Activated B cell treated with CpG ODN at 0.5 μM for 24 hours (primary cell): ENCODE results near the gene LAMTOR3. TPM values are rescaled to one million over a fixed set of nuclear protein-coding genes. Genes with fewer than 3 reads are reported as not detected.

Experiments used
- ATAC-seq: fragments of 200-7000 bp; cut with Tn5 transposase; one replicate; pipeline ENCODE4 v1.10.0; 2021; ENCODE audit warnings: low read depth, mild to moderate bottlenecking, moderate library complexity
- CTCF ChIA-PET: fragments of 350-600 bp; sonication (Branson Sonifier 250); formaldehyde crosslinking; loops from one replicate; lab custom pipeline; 2021; ENCODE audit warnings: antibody characterized with exemption; lab: Charles Lee
- POLR2A ChIA-PET: fragments of 350-600 bp; sonication (Branson Sonifier 250); formaldehyde crosslinking; loops from one replicate; lab custom pipeline; 2021; ENCODE audit warnings: antibody characterized with exemption; lab: Charles Lee
- DNase-seq: peaks from one replicate; pipeline ENCODE4 v3.0.0; 2022
- H3K27ac Mint-ChIP-seq: one replicate; pipeline ENCODE4 v1.8.0; 2020; ENCODE audit warnings: mixed read lengths
- H3K27me3 Mint-ChIP-seq: one replicate; pipeline ENCODE4 v1.8.0; 2021; ENCODE audit warnings: mixed read lengths
- H3K36me3 Mint-ChIP-seq: one replicate; pipeline ENCODE4 v1.8.0; 2021; ENCODE audit warnings: low read depth, mixed read lengths
- H3K4me1 Mint-ChIP-seq: one replicate; pipeline ENCODE4 v1.8.0; 2021; ENCODE audit warnings: mixed read lengths
- H3K4me3 Mint-ChIP-seq: one replicate; pipeline ENCODE4 v1.8.0; 2020; ENCODE audit warnings: mild to moderate bottlenecking, mixed read lengths
- H3K9me3 Mint-ChIP-seq: one replicate; pipeline ENCODE4 v1.8.0; 2020; ENCODE audit warnings: mixed read lengths
- CTCF ChIP-seq: fragments of 200-600 bp; IDR thresholded peaks from one replicate; pipeline ENCODE4 v1.8.0; 2022; ENCODE audit warnings: antibody characterized with exemption, mild to moderate bottlenecking
- intact Hi-C: fragments of 100-400 bp; cut with micrococcal nuclease; formaldehyde crosslinking; loops from one replicate; pipeline ENCODE4 v1.15.1; 2024
- total RNA-seq: library from RNA; stranded (reverse); gene quantifications from 2 replicates; pipeline ENCODE4 v1.2.3, GENCODE V29; 2022

Gene LAMTOR3
- total RNA-seq, 1 donor from 2014 or later: 23.8 TPM

GRCh38 chr4:99921174-99921573, 26.9 kb upstream of the LAMTOR3 start:
- POLR2A ChIA-PET: interaction anchor here (1.3 kb wide), 1 partner anchor 28 kb away, joined by 4 read pairs; no protein-coding TSS in a partner anchor
- no peak for TF ChIP-seq CTCF
- no peaks in the 10 kb centered on the region for H3K27me3 Mint-ChIP-seq
- H3K36me3 Mint-ChIP-seq: peaks cover 61% of the 10 kb centered on the region
- H3K9me3 Mint-ChIP-seq: peaks cover 7% of the 10 kb centered on the region
- no peak overlapping the region for H3K27ac Mint-ChIP-seq
- H3K4me1 Mint-ChIP-seq: no peaks in the 10 kb centered on the region
- no peak overlapping the region for H3K4me3 Mint-ChIP-seq
- intact Hi-C loops: no loop called here
- ATAC-seq: no peak
- no peak for DNase-seq
- CTCF ChIA-PET: no interaction called here

- H3K4me3 Mint-ChIP-seq: no peak overlapping the region
- no peak for ATAC-seq
- POLR2A ChIA-PET: no interaction called here
- H3K4me1 Mint-ChIP-seq: no peaks in the 10 kb centered on the region
- intact Hi-C loops: no loop called here
- H3K9me3 Mint-ChIP-seq: peaks cover 7% of the 10 kb centered on the region
- no peak for TF ChIP-seq CTCF
- H3K27me3 Mint-ChIP-seq: no peaks in the 10 kb centered on the region
- CTCF ChIA-PET: no interaction called here
- no peak overlapping the region for H3K27ac Mint-ChIP-seq
- H3K36me3 Mint-ChIP-seq: peaks cover 64% of the 10 kb centered on the region
- DNase-seq: no peak
These were observed 24.4 kb upstream of the LAMTOR3 start for GRCh38 chr4:99918656-99919055.

- H3K9me3 Mint-ChIP-seq: peaks cover 7% of the 10 kb centered on the region
These were observed 23.3 kb upstream of the LAMTOR3 start for GRCh38 chr4:99917575-99917974.

GRCh38 chr4:99915449-99915848, 21.2 kb upstream of the LAMTOR3 start:
- ATAC-seq: no peak
- Mint-ChIP-seq H3K27me3 (no peaks in the 10 kb centered on the region), H3K27ac (no peak overlapping the region), H3K4me1 (no peaks in the 10 kb centered on the region), H3K9me3 (peaks cover 7% of the 10 kb centered on the region), H3K4me3 (no peak overlapping the region), H3K36me3 (peaks cover 69% of the 10 kb centered on the region)
- ChIA-PET CTCF (no interaction called here), POLR2A (no interaction called here)
- TF ChIP-seq CTCF: no peak
- no peak for DNase-seq
- intact Hi-C loops: no loop called here

More at GRCh38 chr4:99917575-99917974, 23.3 kb upstream of the LAMTOR3 start:
- POLR2A ChIA-PET: no interaction called here
- CTCF ChIA-PET: no interaction called here
- Mint-ChIP-seq H3K4me3 (no peak overlapping the region), H3K4me1 (no peaks in the 10 kb centered on the region), H3K36me3 (peaks cover 68% of the 10 kb centered on the region), H3K27me3 (no peaks in the 10 kb centered on the region), H3K27ac (no peak overlapping the region)
- ATAC-seq (no peak), DNase-seq (no peak)
- intact Hi-C loops: no loop called here
- no peak for TF ChIP-seq CTCF

- no peak for DNase-seq
- no peak for ATAC-seq
- H3K27me3 Mint-ChIP-seq: no peaks in the 10 kb centered on the region
These were observed 771 bp upstream of the LAMTOR3 start for GRCh38 chr4:99894998-99895397.

More at GRCh38 chr4:99894998-99895397, 771 bp upstream of the LAMTOR3 start:
- no peak for TF ChIP-seq CTCF
- H3K4me1 Mint-ChIP-seq: peaks cover 26% of the 10 kb centered on the region
- H3K9me3 Mint-ChIP-seq: no peaks in the 10 kb centered on the region
- H3K27ac Mint-ChIP-seq: peak overlapping the region; percentile 79
- peak overlapping the region; percentile 80 for H3K4me3 Mint-ChIP-seq
- peaks cover 25% of the 10 kb centered on the region for H3K36me3 Mint-ChIP-seq
- CTCF ChIA-PET: interaction anchor here (0.7 to 1.3 kb wide), 3 partner anchors 54 to 83 kb away, joined by 3 to 7 read pairs (median 5); partner anchors contain the start of gene DAPP1
- POLR2A ChIA-PET: interaction anchor here (0.6 to 1.8 kb wide), 9 partner anchors 26 to 807 kb away, joined by 3 to 57 read pairs (median 6); partner anchors contain the start of genes ADH5, DAPP1, DNAJB14 and H2AZ1
- intact Hi-C loops: loop anchor here (1.0 to 5.0 kb wide), 7 partner anchors 38 to 1752 kb away; partner anchors contain the start of genes ADH5, DAPP1, METAP1 and STPG2
